Measurements from ENCODE around the gene DR1. TPM values are rescaled to one million over a fixed set of nuclear protein-coding genes. Genes with fewer than 3 reads are reported as not detected.

DR1 gene
- total and polyA plus RNA-seq, 9 donors: 14.0 to 47.3 (median 31.8) TPM

GRCh38 chr1:93304716-93305138, 41.0 kb upstream of the DR1 start:
- 12 to 19% (median 15%) methylated on average over 2 of the region's 2 CpGs for WGBS, 3 donors
- Histone ChIP-seq H3K4me3 (no peak overlapping the region), H3K27ac (no peak overlapping the region), H3K4me1 (ENCODE audit: insufficient read depth) (no peaks in the 10 kb centered on the region), H3K27me3 (no peaks in the 10 kb centered on the region), H3K36me3 (no peaks in the 10 kb centered on the region), H3K9me3 (no peaks in the 10 kb centered on the region)
- DNase-seq: peak in 3 of 5 donors; percentile 26 to 59 (median 37)
- intact Hi-C loops (cut with DNase I): loop anchor here in 1 of 4 donors (5.0 kb wide), 1 partner anchor 313 kb away; no protein-coding TSS in a partner anchor
- TF ChIP-seq POLR2A (IDR thresholded peaks at IDR 0.05) (no peak), CTCF (IDR thresholded peaks at IDR 0.05) (peak; percentile 61 to 81 (median 77)), EP300 (IDR thresholded peaks at IDR 0.05) (no peak)

DNA sequence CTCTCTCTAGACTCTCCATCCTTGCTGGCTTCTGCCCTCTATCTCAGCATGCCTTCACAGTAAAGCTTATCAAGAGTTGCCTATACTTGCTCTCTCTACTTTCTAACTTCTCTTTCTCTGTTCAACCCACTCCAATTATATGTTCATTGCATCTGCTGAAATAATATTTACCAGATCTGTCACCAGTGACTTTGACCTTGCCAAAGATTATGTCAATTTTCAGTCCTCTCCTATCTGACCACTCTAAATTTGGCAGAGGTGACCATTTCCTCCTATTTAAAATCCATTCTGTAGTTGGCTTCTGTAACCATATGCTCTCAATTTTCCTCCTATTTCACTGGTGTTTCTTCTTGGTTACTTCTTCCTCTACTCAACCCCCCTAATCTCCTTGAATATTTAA, 38.8 kb upstream of the DR1 start:
- H3K27me3 ChIP-seq: no peaks in the 10 kb centered on the region
- no peak for DNase-seq
- TF ChIP-seq EP300 (IDR thresholded peaks at IDR 0.05) (no peak), POLR2A (IDR thresholded peaks at IDR 0.05) (no peak), CTCF (IDR thresholded peaks at IDR 0.05) (no peak)
- H3K4me3 ChIP-seq: no peak overlapping the region
- intact Hi-C loops (cut with DNase I): loop anchor here in 1 of 4 donors (5.0 kb wide), 1 partner anchor 310 kb away; no protein-coding TSS in a partner anchor
- H3K9me3 ChIP-seq: no peaks in the 10 kb centered on the region
- no peak overlapping the region for H3K27ac ChIP-seq
- H3K36me3 ChIP-seq: no peaks in the 10 kb centered on the region
- H3K4me1 ChIP-seq (ENCODE audit: insufficient read depth): no peaks in the 10 kb centered on the region

DNA sequence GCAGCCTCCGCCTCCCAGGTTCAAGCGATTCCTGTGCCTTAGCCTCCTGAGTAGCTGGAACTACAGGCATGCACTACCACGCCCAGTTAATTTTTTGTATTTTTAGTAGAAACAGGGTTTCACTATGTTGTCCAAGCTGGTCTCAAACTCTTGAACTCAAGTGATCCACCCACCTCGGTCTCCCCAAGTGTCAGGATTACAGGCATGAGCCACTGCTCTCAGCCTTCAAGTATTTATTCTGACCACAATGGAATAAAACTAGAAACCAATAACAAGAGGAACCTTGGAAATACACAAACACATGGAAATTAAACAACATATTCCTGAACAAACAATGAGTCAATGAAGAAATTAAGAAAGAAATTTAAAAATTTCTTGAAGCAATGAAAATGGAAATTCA, 32.7 kb upstream of the DR1 start:
- Histone ChIP-seq H3K36me3 (no peaks in the 10 kb centered on the region), H3K27me3 (no peaks in the 10 kb centered on the region), H3K27ac (no peak overlapping the region), H3K4me1 (ENCODE audit: insufficient read depth) (no peaks in the 10 kb centered on the region), H3K4me3 (no peak overlapping the region), H3K9me3 (no peaks in the 10 kb centered on the region)
- 65 to 81% (median 67%) methylated on average over 4 of the region's 4 CpGs for WGBS, 3 donors
- intact Hi-C loops (cut with DNase I): no loop called here
- TF ChIP-seq POLR2A (IDR thresholded peaks at IDR 0.05) (no peak), EP300 (IDR thresholded peaks at IDR 0.05) (no peak), CTCF (IDR thresholded peaks at IDR 0.05) (no peak)
- no peak for DNase-seq

- H3K4me1 ChIP-seq (ENCODE audit: insufficient read depth): no peaks in the 10 kb centered on the region
- DNase-seq: no peak
- TF ChIP-seq CTCF (IDR thresholded peaks at IDR 0.05): no peak
- no peak for TF ChIP-seq EP300 (IDR thresholded peaks at IDR 0.05)
- no peak for TF ChIP-seq POLR2A (IDR thresholded peaks at IDR 0.05)
- 48 to 76% (median 73%) methylated on average over 2 of the region's 2 CpGs for WGBS, 3 donors
- no peaks in the 10 kb centered on the region for H3K36me3 ChIP-seq
- H3K4me3 ChIP-seq: no peak overlapping the region
- no peaks in the 10 kb centered on the region for H3K27me3 ChIP-seq
- no peak overlapping the region for H3K27ac ChIP-seq
- intact Hi-C loops (cut with DNase I): no loop called here
- no peaks in the 10 kb centered on the region for H3K9me3 ChIP-seq
These were observed 28.5 kb upstream of the DR1 start for GRCh38 chr1:93317207-93317606.

Measured in ovary (tissue), 9 donors.